Natural killer cell (primary cell): ENCODE results near the gene CCR8. TPM values are rescaled to one million over a fixed set of nuclear protein-coding genes. Genes with fewer than 3 reads are reported as not detected.

Source experiments
- ATAC-seq, 3 donors: fragments of 150-1000 bp in 2 of 3; fragments of 200-7000 bp in 1 of 3; cut with Tn5 transposase; 1 replicate in 1 of 3; 2 replicates in 2 of 3; pipeline ENCODE4 v1.10.0; 2021; ENCODE audit warnings: mild to moderate bottlenecking in 2 of 3, moderate library complexity in 2 of 3
- DNase-seq, 2 donors: peaks; one replicate each; pipeline versions ENCODE4 v3.0.0 to v3.0.0-alpha.2; 2013 to 2021; ENCODE audit warnings: mixed read lengths in 1 of 2
- H3K27ac ChIP-seq: one replicate; pipeline ENCODE4 v1.5.1; 2013; ENCODE audit warnings: mild to moderate bottlenecking, low read length
- H3K27me3 ChIP-seq: one replicate; pipeline ENCODE4 v1.6.1; 2013; ENCODE audit warnings: low read length; ENCODE audit not compliant: control insufficient read depth, insufficient read depth
- H3K36me3 ChIP-seq: one replicate; pipeline ENCODE4 v1.6.1; 2013; ENCODE audit warnings: low read length; ENCODE audit not compliant: control insufficient read depth, insufficient read depth
- H3K4me1 ChIP-seq: one replicate; pipeline ENCODE4 v1.6.1; 2013; ENCODE audit warnings: low read length; ENCODE audit not compliant: control insufficient read depth, insufficient read depth
- H3K4me3 ChIP-seq: one replicate; pipeline ENCODE4 v1.5.1; 2013; ENCODE audit warnings: low read length
- H3K9me3 ChIP-seq: one replicate; pipeline ENCODE4 v1.6.1; 2013; ENCODE audit warnings: low read length; ENCODE audit not compliant: control insufficient read depth, insufficient read depth
- H3K27ac Mint-ChIP-seq, 2 donors: one replicate each; pipeline ENCODE4 v1.8.0; 2022; ENCODE audit warnings: mild to moderate bottlenecking in 2 of 2, mixed read lengths in 2 of 2, moderate library complexity in 1 of 2
- H3K27me3 Mint-ChIP-seq, 2 donors: one replicate each; pipeline ENCODE4 v1.8.0; 2022; ENCODE audit warnings: low read depth in 2 of 2, mixed read lengths in 2 of 2
- H3K36me3 Mint-ChIP-seq: one replicate; pipeline ENCODE4 v1.8.0; 2022; ENCODE audit warnings: mixed read lengths
- H3K4me1 Mint-ChIP-seq, 2 donors: one replicate each; pipeline ENCODE4 v1.8.0; 2022; ENCODE audit warnings: mixed read lengths in 2 of 2
- H3K4me3 Mint-ChIP-seq: one replicate; pipeline ENCODE4 v1.8.0; 2022; ENCODE audit warnings: mild to moderate bottlenecking, moderate library complexity, mixed read lengths
- H3K9me3 Mint-ChIP-seq, 2 donors: one replicate each; pipeline ENCODE4 v1.8.0; 2022; ENCODE audit warnings: mixed read lengths in 2 of 2
- WGBS: methylation state at CpG from one replicate; pipeline ENCODE4 v1.1.7; 2013; ENCODE audit warnings: missing lambda C conversion rate; ENCODE audit not compliant: insufficient coverage; 5-methylcytosine and 5-hydroxymethylcytosine counted together
- intact Hi-C: fragments of 100-400 bp; cut with micrococcal nuclease; formaldehyde crosslinking; loops from one replicate; pipeline ENCODE4 v1.14.2; 2022
- total RNA-seq, 4 donors: library from RNA; stranded (reverse); fragments of 120-200 nt in 1 of 4; gene quantifications; one replicate each; pipeline versions ENCODE4 v1.2.3 to v1.2.4, GENCODE V29; 2013 to 2022
- TF ChIP-seq, protein P1 (sequence below): fragments of 200-600 bp; IDR thresholded peaks from one replicate; pipeline ENCODE4 v1.8.0; 2022; ENCODE audit warnings: antibody characterized with exemption

The CCR8 gene
- total RNA-seq, 3 donors from 2014 or later (not counting 1 experiment from before 2014, with no cell fraction given): 0.35 TPM; not detected in 2

DNA sequence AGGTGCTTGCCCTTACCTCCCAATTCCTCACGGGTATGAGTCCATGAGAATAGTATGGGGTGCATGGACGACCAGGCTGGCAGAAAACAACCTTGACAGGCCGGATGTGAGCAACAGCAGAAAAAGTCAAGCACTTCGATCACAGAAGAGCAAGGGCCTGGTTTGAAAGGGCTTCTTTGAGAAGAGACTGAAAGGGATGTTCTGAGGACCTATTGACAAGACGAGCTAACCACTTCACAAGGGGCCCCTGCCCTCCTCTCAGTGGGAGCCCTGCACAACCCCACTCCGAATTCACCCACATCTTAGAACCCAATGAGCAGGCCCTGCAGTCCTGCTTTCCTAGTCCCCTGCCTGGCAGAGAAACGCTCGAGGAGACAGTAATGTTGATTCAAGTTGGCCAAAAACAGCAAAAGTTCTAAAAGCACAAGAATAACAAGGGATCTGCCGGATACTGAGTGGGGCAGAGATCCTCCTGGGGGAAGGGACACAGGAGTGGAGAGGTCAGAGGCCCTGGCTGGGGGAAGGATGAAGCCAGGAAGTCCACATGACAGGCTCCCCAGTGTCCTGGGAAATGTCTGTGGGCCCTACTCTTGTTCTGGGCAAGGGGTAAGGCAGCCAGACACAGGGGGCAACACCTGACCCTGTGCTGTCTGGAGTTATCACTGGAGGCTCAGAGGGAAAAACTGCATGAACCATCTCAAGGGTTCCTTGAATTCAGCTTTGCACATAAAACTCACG lies 34.9 kb upstream of the CCR8 start:
- peaks cover 0 to 7% of the 10 kb centered on the region in 2 donors for H3K9me3 Mint-ChIP-seq
- intact Hi-C loops: no loop called here
- 79% methylated on average over 10 of the region's 10 CpGs for WGBS

DNA sequence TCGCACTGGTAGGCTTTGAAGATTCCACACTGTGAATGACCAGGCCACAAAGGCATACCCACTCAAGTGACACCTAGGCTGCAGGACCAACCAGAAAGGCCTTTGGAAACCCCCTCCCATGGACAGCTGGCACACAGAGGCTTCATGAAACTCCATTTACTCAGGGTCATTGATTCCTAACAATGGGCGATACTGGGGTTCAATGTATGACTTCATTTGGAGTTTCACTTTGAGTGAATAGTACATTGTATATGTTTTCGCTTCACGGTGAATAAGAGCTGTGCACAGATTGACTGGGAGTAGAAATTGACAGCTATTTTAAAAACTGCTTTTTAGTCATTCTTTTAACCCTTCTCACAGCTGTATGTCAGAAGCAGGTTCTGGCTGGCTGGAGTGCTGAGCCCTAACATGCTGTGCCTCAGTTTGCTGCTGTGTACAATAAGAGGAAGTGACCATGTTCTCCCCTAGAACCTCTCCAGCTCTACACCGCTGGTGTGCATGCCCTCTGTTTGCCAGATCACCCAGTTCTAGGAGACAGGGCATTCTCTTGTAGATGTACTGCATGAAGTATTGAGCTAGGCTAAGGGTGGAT lies 34.2 kb upstream of the CCR8 start:
- H3K4me3 Mint-ChIP-seq: no peak overlapping the region
- no peak overlapping the region for H3K4me3 ChIP-seq
- peaks cover 13% of the 10 kb centered on the region for H3K4me1 ChIP-seq
- peaks cover 17% of the 10 kb centered on the region for H3K36me3 Mint-ChIP-seq
- no peaks in the 10 kb centered on the region for H3K27me3 ChIP-seq
- 74% methylated on average over 5 of the region's 5 CpGs for WGBS
- peaks cover 8 to 12% of the 10 kb centered on the region in 2 donors for H3K27me3 Mint-ChIP-seq
- DNase-seq (no peak), ATAC-seq (no peak)
- H3K4me1 Mint-ChIP-seq: peaks cover 8 to 13% of the 10 kb centered on the region in 2 donors
- no peak overlapping the region for H3K27ac Mint-ChIP-seq
- H3K36me3 ChIP-seq: no peaks in the 10 kb centered on the region
- H3K9me3 Mint-ChIP-seq: peaks cover 5 to 12% of the 10 kb centered on the region in 2 donors
- intact Hi-C loops: no loop called here
- no peak overlapping the region for H3K27ac ChIP-seq
- TF ChIP-seq, protein P1, sequence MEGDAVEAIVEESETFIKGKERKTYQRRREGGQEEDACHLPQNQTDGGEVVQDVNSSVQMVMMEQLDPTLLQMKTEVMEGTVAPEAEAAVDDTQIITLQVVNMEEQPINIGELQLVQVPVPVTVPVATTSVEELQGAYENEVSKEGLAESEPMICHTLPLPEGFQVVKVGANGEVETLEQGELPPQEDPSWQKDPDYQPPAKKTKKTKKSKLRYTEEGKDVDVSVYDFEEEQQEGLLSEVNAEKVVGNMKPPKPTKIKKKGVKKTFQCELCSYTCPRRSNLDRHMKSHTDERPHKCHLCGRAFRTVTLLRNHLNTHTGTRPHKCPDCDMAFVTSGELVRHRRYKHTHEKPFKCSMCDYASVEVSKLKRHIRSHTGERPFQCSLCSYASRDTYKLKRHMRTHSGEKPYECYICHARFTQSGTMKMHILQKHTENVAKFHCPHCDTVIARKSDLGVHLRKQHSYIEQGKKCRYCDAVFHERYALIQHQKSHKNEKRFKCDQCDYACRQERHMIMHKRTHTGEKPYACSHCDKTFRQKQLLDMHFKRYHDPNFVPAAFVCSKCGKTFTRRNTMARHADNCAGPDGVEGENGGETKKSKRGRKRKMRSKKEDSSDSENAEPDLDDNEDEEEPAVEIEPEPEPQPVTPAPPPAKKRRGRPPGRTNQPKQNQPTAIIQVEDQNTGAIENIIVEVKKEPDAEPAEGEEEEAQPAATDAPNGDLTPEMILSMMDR: no peak
- peaks cover 8% of the 10 kb centered on the region for H3K9me3 ChIP-seq

More for the DNA sequence above, 34.9 kb upstream of the CCR8 start:
- TF ChIP-seq, protein P1: no peak
- Histone ChIP-seq H3K36me3 (no peaks in the 10 kb centered on the region), H3K27ac (no peak overlapping the region), H3K4me1 (peaks cover 17% of the 10 kb centered on the region), H3K4me3 (no peak overlapping the region), H3K27me3 (no peaks in the 10 kb centered on the region), H3K9me3 (peaks cover 8% of the 10 kb centered on the region)
- Mint-ChIP-seq H3K27ac (no peak overlapping the region), H3K4me1 (peaks cover 13 to 14% of the 10 kb centered on the region in 2 donors), H3K36me3 (peaks cover 11% of the 10 kb centered on the region), H3K4me3 (no peak overlapping the region), H3K27me3 (peaks cover 3 to 6% of the 10 kb centered on the region in 2 donors)
- DNase-seq (peak in 1 of 2 donors; percentile 33), ATAC-seq (no peak)

DNA sequence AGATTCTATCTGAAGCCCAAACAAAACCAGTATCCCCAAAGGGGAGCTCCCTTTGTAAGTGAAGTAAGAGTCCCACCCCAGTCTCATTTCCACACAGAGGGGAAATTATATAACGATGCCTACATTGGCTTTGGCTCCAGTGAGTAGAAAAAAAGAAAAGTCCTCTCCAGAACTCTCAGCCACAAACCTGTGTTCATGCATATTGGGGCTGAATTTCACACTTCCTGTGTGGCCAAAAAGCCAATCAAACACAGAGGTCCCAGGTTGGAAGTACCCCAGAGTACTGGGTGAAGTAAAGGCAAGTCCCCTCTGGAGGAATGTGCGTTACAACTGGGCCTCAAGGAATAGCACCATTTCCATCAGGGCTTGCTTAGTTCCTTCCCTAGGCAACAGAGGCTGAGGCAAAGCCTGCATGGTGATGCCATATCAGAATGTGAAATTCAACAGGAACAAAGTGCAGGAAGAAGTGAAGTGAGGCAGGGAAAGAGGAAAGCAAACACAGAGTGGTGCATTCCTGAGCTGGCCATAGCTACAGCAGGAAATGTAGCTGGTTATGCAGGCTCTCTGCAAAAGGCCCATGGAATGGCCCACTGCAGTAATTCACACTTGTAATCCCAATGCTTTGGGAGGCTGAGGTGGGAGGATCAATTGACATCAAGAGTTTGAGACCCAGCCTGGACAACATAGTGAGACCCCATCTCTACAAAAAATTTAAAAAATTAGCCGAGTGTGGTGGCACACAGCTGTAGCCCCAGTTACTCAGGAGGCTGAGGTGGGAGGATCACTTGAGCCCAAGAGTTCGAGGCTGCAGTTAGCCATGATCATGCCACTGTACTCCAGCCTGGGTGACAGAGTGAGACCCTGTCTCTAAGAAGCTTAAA lies 33.1 kb upstream of the CCR8 start:
- peaks cover 9% of the 10 kb centered on the region for H3K9me3 ChIP-seq
- ATAC-seq: no peak
- H3K4me1 ChIP-seq: peaks cover 13% of the 10 kb centered on the region
- Mint-ChIP-seq H3K36me3 (peaks cover 26% of the 10 kb centered on the region), H3K9me3 (peaks cover 7 to 16% of the 10 kb centered on the region in 2 donors), H3K27ac (no peak overlapping the region), H3K27me3 (peaks cover 9 to 20% of the 10 kb centered on the region in 2 donors), H3K4me3 (no peak overlapping the region), H3K4me1 (peaks cover 7 to 13% of the 10 kb centered on the region in 2 donors)
- no peak overlapping the region for H3K27ac ChIP-seq
- H3K4me3 ChIP-seq: no peak overlapping the region
- intact Hi-C loops: no loop called here
- 91% methylated on average over 3 of the region's 4 CpGs for WGBS
- TF ChIP-seq, protein P1: no peak
- no peaks in the 10 kb centered on the region for H3K36me3 ChIP-seq
- H3K27me3 ChIP-seq: no peaks in the 10 kb centered on the region
- no peak for DNase-seq
